Suppressor macrophage treated with lipopolysaccharide for 1 hour (primary cell): ENCODE results near the gene URM1.
"Not testable (repeated sequence)": the region's sequence is repeated elsewhere in the genome, so short reads cannot be mapped to it uniquely, and the experiment has no call there.

Source experiments
- DNase-seq, 3 donors: peaks; one replicate each; pipeline ENCODE4 v3.0.0-alpha.2; 2020 to 2022

Gene URM1

DNA sequence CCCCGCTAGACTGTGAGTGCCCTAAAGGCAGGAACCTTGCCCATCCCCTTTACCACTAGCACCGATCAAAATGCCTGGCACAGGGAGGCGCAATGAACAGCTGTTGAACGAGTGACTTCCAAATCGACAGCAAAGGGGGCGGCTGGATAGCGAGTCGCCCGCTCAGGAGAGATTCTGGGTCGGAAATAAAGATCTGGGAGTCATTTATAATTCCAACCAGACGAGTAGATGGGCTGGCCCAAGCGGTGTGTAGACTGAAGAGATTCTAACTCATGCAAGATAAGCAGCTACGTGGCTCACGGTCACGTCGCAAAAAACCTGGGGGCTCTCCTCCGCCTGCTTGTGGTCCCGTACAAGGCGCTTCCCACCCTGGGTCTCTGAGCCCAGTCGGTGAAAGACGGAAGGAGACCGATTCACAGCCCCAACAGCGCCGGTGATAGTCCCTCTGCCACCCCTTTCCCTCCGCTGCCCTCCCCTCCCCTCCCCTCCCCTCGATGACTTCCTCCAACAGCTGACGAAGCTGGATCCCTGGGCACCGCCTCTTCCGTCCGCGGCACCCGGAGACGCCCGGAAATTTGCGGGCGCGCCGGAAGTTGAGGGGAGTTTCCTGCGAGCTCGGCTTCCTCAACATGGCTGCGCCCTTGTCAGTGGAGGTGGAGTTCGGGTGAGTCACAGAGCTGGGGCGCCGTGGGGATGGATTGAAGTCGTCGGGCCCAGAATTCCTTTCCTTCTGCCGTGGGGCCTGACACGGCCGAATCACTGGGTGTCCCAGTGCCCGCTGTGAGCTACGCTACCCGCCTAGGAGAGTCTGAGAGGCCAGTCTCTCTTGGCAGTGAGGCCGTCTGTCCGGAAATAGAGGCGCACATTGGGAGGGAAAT, at the start of gene URM1:
Gene URM1 (plus strand): TSS at position 623 of the 878 bp plus-strand sequence. CDS start 7 bp downstream, at position 630.
- peak; percentile 98 to 99 (median 98) for DNase-seq

DNA sequence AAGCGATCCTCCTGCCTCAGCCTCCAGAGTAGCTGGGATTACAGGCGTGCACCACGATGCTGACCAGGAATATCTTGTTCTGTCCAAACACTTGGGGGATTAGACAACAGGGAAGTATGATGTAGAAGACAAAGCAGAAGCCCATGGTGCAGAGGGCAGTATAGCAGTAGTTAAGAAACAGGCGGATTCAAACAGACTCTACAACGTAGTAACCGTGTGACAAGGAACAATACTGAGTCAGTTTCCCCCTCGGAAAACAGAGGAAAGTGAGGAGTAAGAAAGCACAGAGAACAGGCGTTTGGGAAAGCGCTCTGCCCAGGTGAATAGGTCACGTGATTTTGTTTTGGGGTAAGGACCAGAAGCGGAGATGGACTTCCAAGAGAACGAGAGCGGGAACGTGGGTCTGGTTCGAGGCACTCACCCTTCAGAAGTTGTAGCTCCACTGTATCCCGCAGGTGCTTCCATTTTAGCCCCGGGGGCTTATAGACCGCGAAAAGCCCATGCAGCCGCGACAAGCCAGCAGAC, 49.2 kb upstream of the URM1 start:
- DNase-seq: peak in 1 of 3 donors; percentile 5

DNA sequence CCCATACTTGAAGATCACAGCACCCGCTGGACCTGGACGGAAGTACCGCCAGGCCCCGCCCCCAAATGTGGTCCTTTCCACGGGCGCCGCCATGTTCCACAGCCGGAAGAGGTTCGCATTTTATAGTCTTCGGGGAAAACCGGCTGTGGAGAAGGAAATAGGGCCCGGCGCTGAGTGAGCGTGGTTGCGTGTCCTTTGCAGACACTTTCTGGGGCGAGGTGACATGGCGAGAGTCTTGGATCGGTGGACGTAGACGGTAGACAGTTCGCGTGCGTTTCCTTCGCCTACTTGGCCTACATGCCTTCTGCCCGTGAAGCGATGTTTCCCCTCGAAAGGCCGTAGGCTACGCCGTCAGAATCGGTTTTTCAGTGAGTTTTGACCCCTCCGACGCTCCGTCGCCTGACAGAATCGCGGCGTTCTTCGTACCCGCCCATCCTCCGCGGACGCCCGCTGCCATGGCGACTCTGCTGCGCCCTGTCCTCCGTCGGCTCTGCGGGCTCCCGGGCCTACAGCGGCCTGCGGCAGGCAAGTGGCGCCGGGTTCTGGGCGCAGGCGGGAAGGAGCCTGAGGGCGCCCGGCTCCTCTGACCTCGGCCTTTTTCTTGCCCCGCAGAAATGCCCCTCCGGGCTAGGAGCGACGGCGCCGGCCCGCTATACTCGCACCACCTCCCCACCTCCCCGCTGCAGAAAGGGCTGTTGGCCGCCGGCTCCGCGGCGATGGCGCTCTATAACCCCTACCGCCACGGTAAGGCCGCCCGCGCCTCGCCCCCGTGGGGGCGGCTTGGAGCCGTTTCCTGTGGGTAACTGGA, 48.6 kb upstream of the URM1 start, which contains the start of the genes COQ4 and TRUB2:
Gene COQ4 (plus strand): TSS at position 436 of the 808 bp plus-strand sequence. CDS start 20 bp downstream, at position 456.
Gene TRUB2 (minus strand): TSS at position 44 of the 808 bp plus-strand sequence. CDS start 39 bp downstream, at position 5.
- DNase-seq: peak; percentile 95 to 98 (median 97)

DNA sequence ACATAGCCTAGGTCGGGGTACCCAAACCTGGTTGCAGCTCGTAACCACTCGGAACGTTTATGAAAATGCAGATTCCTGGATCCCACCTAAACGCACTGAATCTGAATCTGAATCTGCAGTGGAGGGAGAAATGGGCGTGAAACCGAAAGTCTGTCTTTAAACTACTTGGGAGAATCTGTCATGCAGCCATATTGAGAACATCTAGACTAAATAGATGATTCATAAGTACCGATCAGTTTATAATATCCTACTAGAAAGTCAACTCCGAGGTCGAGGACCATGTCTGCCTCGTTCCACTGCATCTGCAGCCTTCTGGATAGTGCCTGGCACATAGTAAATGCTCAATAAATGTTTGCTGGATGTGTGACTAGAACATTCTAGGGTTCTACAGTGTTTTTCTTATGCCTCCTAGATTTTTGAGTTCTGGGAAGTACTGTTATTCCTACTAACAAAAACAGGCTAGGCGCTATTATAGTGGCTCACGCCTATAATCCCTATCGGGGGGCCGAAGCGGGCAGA, 47.9 kb upstream of the URM1 start:
- peak in 2 of 3 donors; percentile 9 to 37 for DNase-seq

DNA sequence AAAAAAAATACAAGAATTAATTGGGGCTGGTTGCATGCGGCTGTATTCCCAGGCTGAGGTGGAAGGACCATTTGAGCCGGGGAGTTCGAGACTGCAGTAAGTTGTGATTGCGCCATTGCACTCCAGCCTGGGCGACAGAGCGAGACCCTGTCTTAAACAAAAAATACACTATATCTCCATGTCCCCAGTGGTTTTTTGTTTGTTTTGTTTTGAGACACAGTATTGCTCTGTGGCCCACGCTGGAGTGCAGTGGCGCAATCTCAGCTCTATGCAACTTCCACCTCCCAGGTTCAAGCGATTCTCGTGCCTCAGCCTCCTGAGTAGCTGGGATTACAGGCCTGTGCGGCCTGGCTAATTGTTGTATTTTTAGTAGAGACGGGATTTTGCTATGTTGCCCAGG, 47.4 kb upstream of the URM1 start:
- peak in 2 of 3 donors; percentile 10 to 25 for DNase-seq

DNA sequence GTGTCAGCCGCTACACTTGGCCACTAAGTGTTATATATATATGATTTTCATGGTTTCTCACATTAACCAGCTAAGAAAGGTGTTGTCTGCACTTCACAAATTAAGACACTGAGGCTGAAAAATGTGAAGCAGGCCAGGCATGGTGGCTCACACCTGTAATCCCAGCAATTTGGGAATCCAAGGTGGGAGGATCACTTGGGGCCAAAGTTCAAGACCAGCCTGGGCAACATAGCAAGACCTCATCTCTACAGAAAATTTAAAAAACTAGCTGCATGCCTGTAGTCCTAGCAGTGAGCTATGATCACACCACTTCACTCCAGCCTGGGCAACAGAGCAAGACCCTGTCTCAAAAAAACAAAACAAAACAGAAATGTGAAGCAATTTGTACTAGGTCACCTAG, 46.8 kb upstream of the URM1 start:
- no peak for DNase-seq

DNA sequence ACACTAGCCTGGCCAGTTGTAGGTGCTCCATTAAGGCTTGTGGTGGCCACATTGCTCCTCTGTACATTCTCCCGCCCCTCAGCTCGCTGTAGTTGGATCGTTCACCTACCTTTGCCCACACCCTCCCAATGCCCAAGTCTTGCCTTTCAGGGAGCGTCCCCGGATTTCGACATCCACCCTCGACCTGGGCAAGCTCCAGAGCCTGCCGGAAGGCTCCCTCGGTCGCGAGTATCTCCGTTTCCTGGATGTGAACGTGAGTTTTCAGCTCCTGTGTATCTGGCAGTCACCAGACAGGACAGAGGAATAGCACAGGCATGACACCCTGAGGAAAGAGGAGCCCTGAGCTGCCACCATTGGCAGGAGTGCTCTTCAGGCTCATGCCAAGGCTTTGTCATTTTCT, 45.5 kb upstream of the URM1 start:
- DNase-seq: no peak

DNA sequence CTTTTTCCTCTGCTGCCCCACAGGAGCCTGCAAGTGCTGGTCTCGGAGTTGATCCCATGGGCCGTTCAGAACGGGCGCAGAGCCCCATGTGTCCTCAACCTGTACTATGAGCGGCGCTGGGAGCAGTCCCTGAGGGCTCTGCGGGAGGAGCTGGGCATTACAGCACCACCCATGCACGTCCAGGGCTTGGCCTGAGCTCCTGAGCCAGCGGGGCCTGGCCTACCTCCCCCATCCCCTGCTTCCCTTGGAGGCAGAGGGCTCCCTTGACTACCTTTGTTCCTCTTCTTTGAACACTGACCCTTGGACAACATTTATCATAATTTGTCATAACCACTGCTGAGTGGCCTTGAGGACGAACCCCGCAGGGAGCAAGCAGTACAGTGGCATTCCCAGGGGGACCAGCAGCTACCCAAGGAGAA, 37.7 kb upstream of the URM1 start:
- no peak for DNase-seq

DNA sequence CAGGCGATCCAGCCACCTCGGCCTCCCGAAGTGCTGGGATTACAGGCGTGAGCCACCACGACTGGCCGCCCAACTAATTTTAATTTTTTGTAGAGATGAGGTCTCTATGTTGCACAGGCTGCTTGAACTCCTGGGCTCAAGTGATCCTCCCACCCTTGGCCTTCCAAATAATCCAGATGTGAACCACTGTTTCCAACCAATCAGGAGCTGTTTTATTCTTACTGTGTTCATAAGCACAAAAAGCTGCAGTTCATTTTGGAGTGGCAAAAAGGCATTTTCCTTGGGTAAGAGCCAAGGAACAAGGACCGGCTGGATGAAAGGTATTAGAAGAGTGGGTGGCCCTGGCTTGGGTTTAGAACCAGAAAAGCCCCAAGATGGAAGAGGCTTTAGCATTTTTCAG, 36.0 kb upstream of the URM1 start:
- DNase-seq: no peak

DNA sequence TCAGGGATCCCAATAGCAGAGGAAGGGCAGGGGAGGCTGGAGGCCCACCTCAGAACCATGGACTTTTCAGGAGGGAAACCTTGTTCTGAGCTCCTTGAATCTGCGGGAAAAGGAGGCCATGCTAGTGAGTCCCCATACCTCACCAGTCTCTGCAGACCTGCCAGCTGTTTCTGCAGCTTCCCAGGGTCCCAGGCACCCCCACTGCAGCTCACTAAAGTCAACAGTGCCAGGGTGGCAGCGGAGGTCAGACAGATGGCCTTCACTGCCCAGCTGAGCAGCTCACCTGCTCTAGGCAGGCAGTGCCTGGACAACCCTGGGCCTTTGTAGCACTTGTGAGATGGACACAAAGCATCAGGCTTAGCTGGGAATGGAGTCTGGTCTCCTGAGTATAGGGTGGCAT, 35.3 kb upstream of the URM1 start:
- DNase-seq: no peak

DNA sequence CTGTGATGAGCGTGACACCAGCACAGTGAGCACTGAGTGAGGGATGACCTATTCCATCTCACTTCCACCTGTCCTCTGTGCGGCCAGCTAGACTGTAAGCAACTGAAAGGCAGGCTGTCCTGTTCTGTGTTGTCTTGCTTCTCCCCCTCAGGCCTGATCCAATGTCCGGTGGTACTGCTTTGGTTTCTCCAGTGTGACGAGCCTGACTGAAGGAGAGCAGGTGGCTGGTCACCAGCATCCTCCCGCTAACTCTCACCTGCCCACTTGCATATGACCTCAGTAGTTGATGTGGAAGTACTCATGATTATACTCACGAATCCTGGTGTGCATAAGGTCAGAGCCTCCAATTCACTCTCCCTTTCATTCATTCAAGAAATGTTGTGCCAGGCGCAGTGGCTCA, 33.2 kb upstream of the URM1 start:
- DNase-seq: no peak

DNA sequence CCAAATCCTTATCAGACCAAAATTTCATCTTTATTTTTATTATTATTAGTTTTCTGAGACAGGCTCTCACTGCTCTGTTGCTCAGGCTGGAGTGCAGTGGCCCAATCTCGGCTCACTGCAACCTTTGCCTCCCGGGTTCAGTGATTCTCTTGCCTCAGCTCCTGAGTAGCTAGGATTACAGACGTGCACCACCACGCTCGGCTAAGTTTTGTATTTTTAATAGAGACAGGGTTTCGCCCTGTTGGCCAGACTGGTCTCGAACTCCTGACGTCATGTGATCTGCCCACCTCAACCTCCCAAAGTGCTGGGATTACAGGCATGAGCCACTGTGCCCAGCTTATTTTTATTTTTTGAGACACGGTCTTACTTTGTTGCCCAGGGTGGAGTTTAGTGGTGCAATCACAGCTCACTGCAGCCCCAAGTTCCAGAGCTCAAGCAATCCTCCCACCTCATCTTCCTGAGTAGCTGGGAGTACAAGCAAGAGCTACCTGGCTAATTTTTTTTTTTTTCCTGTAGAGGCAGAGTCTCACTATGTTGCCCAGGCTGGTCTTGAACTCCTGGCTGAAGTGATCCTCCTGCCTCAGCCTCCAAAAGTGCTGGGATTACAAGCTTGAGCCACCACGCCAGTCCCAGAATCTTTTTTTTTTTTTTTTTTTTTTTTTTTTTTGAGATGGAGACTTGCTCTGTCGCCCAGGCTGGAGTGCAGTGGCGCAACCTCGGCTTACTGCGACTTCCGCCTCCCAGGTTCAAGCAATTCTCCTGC, 32.1 kb upstream of the URM1 start:
- not testable (repeated sequence) for DNase-seq

DNA sequence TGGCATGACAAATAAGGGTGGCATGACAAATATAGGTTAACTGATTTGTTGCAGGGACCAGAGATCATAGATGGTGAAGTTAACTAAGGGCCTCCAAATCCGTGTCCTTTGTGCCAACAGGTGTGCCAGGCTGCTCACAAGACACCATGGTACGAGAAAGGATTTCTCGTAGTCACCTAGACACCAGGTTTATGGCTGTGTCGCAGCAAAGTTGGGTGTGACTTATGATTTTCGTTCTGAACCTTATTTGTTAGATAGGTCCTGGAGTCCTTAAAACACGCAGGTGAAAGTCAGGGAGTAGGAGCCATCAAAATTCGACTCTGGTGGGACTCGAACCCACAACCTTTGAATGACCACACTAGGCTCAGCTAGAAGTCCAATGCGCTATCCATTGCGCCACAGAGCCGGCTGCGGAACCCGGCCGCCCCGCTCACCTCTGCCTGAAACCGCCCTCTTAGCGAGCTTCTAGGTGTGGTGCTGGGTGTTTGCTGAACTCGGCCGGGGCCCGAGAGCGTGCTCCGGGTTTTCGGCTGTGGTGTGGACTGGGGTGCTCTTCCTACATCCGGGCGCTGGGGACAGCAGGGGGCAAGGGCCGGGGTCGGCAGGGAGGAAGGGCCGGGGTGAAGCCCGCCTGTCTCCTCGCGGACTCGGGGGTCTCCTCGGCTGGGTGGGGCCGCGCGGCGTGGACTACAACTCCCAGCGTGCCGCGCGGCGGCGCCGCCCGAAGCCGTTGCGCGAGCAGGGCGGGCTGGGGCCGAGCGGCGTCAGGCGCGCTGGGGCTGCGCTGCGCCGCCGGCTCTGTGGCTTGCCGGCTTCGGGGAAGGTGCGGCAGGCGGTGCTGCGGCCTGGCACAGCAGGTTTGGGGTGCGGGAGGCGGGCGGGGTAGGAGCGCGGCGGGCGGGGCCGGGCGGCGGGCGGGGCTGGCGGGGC, 31.1 kb upstream of the URM1 start, which contains the start of gene SLC27A4:
Gene SLC27A4 (plus strand): TSS at position 767 of the 930 bp plus-strand sequence. CDS start 2,606 bp downstream, outside the sequence.
- peak; percentile 68 to 92 (median 81) for DNase-seq

DNA sequence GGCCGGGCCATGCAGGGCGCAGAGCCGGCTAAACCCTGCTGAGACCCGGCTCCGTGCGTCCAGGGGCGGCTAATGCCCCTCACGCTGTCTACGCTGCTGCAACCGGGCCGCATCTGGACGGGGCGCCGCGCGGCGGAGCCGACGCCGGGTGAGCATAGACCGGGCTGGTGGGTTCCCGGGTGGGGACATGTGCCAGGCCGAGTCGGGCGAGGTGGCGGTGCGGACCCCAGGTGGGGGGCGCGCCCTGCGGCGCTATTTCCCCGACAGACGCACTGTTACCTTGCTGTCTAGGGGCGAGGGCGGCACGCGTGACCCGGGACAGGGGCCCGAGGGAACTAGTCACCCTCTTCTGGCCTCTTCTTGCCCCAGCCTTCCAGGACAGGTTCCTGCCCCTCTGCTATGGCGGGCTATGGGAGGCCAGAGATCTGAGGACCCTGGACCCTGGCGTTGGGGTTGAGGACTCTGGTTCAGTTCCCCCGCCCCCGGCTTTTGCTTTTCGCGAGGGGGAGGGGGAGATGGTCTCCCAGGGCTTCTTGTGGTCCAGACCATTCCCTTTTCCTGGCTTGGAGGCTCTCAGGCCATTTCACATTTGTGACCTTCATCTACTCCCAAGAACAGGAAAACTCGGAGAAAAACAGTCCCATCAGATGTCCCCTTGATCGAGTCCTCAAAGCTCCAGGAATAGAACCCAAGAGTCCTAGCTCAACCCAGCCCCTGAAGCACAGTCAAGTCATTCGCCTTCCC, 30.3 kb upstream of the URM1 start:
- peak in 2 of 3 donors; percentile 16 to 37 for DNase-seq

DNA sequence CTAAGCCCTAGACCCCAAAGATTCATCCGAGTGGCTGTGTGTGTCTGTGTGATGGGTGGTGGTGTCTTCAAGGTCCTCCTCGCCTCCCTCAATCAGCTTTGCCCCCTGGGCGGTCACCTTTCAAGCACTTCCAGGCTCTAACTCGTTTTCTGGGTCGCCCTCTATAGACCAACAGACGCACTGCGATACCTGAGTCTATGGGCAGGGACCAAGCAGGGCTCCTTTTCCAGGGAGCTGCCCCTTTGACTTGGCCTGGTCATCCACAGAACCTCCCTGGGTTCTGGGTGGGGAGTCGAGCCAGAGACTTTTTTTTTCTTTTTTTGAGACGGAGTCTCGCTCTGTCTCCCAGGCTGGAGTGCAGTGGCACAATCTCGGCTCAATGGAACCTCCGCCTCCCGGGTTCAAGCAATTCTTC, 29.7 kb upstream of the URM1 start:
- peak; percentile 72 to 77 (median 75) for DNase-seq

DNA sequence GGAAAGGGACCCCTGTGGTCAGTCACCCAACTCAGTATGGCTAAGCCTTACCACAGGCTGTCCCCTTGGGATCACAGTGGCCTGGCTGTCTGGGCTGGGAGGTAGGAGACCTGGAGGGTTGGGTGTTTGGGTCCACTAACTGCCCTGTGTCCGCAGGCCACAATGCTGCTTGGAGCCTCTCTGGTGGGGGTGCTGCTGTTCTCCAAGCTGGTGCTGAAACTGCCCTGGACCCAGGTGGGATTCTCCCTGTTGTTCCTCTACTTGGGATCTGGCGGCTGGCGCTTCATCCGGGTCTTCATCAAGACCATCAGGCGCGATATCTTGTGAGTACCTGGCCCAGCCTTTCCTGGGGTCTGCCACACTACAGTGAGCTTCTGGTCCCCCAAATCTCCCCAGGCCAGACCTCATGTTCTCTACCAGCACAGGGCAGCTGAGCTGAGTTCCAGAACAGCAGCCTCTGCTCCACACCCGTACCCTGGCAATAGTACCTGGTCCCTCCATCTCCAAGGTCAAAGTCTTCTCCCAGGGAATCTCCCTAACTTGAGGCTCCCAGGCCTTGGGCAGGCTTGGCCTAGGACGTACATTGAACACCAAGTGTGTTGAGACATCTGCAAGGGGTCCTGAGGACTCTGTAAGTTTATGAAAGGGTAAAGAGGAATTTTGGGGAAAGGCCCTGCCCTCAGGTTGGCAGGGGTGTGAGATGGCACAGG, 28.0 kb upstream of the URM1 start:
- DNase-seq: no peak

DNA sequence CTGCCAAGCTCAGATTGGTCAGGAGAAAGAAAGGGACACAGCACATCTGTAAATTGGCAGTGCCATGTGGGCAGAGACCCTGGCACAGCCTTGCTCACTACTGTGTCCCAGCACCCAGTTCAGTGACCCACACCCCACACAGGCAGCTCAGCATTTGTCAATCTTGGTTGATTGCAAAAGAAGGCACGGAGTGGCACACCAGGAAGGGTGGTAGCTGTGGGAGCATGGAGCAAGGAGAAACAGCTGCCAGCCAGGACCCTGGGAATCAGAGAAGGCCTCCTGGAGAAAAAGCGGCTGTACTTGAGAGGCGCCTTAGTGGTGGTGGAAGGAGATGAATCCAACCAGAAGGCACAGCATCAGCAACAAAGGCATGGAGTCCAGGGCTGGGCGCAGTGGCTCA, 27.3 kb upstream of the URM1 start:
- no peak for DNase-seq

DNA sequence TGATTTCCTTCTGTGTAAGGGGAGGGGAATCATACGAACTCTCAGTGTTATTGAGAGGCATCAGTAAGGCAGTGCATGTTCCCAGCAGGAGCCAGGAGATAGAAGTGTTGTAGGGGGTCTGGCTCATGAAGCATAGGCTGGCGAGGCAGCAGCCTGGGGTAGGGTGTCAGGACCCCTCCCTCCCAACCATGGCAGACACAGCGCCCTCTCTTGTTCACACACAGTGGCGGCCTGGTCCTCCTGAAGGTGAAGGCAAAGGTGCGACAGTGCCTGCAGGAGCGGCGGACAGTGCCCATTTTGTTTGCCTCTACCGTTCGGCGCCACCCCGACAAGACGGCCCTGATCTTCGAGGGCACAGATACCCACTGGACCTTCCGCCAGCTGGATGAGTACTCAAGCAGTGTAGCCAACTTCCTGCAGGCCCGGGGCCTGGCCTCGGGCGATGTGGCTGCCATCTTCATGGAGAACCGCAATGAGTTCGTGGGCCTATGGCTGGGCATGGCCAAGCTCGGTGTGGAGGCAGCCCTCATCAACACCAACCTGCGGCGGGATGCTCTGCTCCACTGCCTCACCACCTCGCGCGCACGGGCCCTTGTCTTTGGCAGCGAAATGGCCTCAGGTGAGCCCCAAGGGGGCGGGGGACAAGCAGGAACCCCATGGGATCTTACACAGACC, 26.1 kb upstream of the URM1 start:
- DNase-seq: no peak

DNA sequence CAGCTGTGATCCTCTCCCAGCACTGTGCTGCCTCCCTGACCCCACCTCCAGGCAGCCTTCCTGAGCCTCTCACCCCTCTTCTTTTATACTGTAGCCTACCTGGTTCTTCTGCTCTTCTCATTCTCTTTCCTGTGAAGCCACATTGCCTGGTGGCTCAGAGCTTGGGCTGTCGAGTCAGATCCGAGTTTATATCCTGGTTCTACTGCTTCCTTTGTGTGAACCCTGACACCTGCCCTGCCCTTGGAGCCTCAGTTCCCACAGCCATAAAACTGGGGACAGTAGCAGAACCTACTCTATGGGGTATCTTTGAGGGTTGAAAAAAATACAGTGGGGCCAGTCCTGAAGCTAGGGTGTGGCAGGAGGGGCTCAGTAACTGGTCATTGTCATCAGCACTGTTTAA, 22.0 kb upstream of the URM1 start:
- DNase-seq: no peak
